ENCODE results near the gene CLCN2.
A peak's percentile ranks its signal among the peaks of the same experiment; 100 is the strongest.

CLCN2 gene

DNA sequence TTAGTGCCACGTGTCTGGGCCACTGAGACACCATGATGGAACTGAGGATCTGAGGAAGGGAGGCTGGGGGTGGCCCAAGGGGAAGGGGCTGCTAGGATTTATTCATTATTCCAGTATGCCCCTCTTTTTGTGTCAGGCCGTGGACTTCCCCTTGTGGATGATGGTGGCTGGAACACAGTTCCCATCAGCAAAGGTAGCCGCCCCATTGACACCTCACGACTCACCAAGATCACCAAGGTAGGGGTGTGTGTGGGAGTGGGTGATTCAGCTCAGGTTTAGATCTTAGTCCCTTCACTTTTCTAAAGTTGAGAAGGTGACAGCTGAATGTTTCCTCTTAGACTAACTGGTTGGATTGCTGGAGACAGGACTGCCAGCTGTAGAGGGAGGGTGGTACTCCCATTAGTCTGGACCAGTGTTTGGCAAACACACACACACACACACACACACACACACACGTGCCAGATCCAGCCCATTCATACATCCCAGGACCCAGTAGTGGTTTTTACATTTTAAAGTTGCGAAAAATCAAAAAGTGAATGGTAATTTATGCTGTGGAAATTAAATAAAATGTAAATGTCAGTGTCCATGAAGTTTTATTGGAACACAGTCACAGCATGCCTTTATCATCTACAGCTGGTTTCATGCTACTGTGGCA, 35.6 kb downstream of the CLCN2 start:
- DNase-seq (ENCODE audit: low spot score): no peak

DNA sequence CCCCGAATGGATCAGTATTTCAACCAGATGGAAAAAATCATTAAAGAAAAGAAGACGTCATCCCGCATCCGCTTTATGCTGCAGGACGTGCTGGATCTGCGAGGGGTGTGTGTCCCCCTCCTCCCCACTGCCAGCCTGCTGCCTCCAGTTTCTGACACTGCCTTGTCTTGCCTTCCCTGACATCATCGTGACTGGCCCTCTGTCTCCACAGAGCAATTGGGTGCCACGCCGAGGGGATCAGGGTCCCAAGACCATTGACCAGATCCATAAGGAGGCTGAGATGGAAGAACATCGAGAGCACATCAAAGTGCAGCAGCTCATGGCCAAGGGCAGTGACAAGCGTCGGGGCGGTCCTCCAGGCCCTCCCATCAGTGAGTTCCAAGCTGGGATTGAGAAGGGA, 36.1 kb downstream of the CLCN2 start:
- DNase-seq (ENCODE audit: low spot score): no peak

DNA sequence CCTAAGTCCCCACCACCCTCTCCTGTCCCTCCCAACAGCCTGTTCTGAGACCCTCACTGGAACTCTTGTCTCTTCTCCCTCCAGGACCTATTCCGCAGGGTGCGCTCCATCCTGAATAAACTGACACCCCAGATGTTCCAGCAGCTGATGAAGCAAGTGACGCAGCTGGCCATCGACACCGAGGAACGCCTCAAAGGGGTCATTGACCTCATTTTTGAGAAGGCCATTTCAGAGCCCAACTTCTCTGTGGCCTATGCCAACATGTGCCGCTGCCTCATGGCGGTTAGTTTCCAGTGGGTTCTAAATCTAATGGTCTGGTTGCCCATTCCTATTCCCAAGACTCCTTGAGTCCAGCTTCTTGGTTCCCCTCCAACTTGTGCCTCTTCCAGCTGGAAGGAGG, 37.7 kb downstream of the CLCN2 start:
- no peak for DNase-seq (ENCODE audit: low spot score)

DNA sequence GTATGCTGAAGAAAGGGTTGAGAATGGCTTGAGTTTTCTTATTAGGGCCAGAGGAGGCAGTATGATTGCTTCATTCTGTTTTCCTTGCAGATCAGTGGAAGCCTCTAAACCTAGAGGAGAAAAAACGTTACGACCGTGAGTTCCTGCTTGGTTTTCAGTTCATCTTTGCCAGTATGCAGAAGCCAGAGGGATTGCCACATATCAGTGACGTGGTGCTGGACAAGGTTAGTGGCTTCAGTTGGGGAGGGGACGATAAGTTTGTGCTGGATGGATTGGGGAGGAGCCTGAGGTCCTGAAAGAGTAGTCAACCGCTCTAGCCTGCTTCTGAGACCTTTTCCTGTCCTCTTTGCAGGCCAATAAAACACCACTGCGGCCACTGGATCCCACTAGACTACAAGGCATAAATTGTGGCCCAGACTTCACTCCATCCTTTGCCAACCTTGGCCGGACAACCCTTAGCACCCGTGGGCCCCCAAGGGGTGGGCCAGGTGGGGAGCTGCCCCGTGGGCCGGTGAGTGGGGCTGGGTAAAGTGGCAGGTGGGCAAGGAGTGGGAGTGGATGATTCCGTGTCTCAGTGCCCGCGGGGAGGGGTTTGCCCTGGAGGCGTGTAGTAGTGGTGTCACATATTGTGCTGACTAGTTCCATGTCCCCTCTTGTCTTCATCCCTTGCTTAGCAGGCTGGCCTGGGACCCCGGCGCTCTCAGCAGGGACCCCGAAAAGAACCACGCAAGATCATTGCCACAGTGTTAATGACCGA, 38.5 kb downstream of the CLCN2 start:
- DNase-seq (ENCODE audit: low spot score): no peak

DNA sequence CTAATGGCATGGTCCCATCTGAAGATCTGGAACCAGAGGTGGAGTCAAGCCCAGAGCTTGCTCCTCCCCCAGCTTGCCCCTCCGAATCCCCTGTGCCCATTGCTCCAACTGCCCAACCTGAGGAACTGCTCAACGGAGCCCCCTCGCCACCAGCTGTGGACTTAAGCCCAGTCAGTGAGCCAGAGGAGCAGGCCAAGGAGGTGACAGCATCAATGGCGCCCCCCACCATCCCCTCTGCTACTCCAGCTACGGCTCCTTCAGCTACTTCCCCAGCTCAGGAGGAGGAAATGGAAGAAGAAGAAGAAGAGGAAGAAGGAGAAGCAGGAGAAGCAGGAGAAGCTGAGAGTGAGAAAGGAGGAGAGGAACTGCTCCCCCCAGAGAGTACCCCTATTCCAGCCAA, 39.7 kb downstream of the CLCN2 start:
- no peak for DNase-seq (ENCODE audit: low spot score)

DNA sequence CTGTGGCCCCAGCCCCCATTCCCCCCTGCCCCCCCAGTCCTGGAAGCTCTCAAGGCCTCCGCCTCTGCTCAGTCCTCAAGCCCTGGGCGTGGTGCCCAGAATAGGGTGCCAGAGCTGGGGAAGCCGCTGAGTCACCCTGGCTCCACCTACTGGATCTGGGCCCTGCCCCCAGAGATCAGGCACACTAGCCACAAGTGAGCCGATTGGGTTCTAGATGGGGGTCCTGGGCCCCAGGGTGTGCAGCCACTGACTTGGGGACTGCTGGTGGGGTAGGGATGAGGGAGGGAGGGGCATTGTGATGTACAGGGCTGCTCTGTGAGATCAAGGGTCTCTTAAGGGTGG, 41.3 kb downstream of the CLCN2 start:
- DNase-seq (ENCODE audit: low spot score): peak; percentile 96

- DNase-seq (ENCODE audit: low spot score): no peak
Measured at GRCh38 chr3:184317201-184317600, 44.2 kb downstream of the CLCN2 start.

- DNase-seq (ENCODE audit: low spot score): no peak
Measured at GRCh38 chr3:184316792-184317191, 44.6 kb downstream of the CLCN2 start.

- DNase-seq (ENCODE audit: low spot score): no peak
Measured at GRCh38 chr3:184315871-184316661, 45.3 kb downstream of the CLCN2 start.

DNA sequence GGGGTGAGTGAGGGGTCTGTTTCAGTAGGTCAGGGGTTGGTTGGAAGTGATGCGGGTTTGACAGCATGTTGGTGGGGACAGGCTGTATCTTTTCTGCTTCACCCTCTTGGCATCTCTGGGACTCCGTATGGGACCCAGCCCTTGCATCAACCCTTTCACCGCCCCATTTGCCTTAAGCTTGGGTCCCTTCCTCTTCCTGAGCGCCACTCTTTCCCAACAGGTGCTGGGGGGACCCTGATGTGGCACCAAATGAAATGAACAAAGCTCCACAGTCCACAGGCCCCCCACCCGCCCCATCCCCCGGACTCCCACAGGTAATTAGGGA, 45.9 kb downstream of the CLCN2 start:
- DNase-seq (ENCODE audit: low spot score): no peak

DNA sequence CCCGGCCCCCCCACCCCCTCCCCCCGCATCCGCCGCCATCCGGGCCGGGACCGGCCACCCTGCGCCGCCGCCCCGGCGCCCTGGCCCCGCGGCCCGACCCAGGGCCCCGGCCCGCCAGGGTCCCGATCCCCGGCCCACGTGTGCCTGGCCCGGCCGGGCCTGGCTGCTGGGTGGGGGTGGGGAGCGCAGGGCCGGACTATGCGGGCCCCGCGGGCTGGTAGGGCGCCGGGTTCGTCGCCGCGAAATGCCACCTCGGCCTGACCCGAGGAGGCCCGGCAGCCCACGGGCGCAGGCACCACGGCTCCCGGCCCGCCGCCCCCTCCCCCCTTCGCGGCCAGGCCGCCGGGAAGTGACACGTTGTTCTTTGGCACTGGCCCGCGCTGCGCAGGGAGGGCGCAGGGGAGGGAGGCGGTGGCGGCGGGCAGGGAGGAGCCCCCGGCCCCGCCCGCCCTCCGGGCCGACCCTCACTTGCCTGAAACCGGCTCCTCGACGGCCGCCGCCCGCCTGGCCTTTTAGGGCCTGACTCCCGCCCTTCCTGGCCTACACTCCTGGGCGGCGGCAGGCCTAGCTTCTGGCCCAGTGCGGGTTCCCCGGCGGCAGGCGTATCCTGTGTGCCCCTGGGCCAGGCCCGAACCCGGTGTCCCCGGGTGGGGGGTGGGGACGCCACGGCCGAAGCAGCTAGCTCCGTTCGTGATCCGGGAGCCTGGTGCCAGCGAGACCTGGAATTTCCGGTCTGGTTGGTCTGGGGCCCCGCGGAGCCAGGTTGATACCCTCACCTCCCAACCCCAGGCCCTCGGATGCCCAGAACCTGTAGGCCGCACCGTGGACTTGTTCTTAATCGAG, 46.5 kb downstream of the CLCN2 start:
- DNase-seq (ENCODE audit: low spot score): peak; percentile 53

DNA sequence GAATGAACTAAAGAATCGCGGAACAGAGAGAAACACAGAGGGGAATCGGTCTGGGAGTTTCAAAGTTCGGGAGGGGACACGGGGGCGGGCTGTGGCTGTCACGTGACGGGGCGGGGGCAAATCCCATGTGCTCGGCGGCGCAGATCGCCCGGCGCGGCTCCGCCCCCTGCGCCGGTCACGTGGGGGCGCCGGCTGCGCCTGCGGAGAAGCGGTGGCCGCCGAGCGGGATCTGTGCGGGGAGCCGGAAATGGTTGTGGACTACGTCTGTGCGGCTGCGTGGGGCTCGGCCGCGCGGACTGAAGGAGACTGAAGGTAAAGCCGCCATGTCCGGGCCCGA, 47.1 kb downstream of the CLCN2 start, which contains the start of gene EIF4G1:
EIF4G1 (plus strand) TSS at position 244 of the 337 bp plus-strand sequence. CDS start 1,191 bp downstream, outside the sequence.
- DNase-seq (ENCODE audit: low spot score): peak; percentile 87

GRCh38 chr3:184311633-184312032, 49.8 kb downstream of the CLCN2 start:
- DNase-seq (ENCODE audit: low spot score): no peak

GRCh38 chr3:184308744-184309143, 52.7 kb downstream of the CLCN2 start:
- no peak for DNase-seq (ENCODE audit: low spot score)

DNA sequence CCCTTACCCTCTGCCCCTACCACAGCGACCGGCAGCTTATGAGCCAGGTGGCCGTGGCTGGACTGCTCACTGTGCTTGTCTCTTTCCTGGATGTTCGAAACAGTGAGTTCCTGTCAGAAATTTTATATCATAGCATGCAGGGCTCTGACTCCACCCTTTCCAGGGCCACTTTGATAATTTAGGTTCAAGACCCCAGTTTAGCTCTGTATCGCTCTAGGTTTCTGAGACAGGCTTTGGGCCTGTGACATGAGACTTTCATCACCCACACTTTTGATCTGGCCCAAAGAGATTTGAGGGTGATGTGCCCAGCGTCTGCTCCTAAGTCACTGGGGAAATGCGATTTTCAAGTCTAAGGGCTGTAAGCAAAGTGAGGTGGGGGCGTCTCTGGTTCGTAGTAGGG, 53.5 kb downstream of the CLCN2 start:
- no peak for DNase-seq (ENCODE audit: low spot score)

DNA sequence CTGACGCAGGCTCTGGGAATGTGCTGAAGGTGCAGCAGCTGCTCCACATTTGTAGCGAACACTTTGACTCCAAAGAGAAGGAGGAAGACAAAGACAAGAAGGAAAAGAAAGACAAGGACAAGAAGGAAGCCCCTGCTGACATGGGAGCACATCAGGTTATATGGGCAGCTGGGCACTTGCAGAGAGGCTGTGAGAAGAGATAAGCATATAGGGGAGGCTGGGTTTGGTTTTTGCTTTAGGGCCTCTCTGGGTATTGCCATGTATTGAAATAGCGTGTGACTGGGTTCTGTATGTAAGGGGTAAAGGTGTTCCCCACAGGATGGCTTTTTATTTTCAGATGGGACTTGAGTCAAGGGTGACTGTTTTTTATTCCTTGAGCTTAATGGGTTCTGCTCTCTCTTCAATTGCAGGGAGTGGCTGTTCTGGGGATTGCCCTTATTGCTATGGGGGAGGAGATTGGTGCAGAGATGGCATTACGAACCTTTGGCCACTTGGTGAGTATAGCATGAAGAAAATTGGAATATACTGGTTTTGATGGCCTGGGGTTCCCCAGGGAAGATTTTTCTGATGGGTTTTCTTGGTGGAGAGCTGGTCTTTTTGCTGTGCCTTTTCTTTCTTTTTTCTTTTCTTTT, 54.9 kb downstream of the CLCN2 start:
- DNase-seq (ENCODE audit: low spot score): no peak

DNA sequence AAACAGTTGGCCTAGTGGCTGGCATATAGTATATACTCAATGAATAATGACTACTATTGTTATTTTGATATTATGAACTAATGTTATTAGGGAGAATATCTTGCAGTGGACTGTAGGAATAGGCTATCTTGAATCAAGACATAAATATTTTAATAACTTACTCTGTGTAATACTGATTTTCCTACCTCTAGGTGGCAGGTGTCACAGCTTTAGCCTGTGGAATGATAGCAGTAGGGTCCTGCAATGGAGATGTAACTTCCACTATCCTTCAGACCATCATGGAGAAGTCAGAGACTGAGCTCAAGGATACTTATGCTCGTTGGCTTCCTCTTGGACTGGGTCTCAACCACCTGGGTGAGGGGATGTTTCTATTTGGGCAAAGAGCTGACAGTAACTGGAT, 55.8 kb downstream of the CLCN2 start:
- DNase-seq (ENCODE audit: low spot score): no peak

- DNase-seq (ENCODE audit: low spot score): no peak
Measured at GRCh38 chr3:184300378-184300720, 61.1 kb downstream of the CLCN2 start.

GRCh38 chr3:184299488-184300377, 61.7 kb downstream of the CLCN2 start:
- DNase-seq (ENCODE audit: low spot score): no peak

- peak; percentile 92 for DNase-seq (ENCODE audit: low spot score)
Measured at GRCh38 chr3:184298759-184299487, 62.5 kb downstream of the CLCN2 start, which contains the start of gene PSMD2. Gene PSMD2 (plus strand): TSS chr3:184299241. CDS start chr3:184299267, 26 bp downstream.
